WTC11 (cell line): Measurements from ENCODE around the gene ZCWPW1. TPM values are rescaled to one million over a fixed set of nuclear protein-coding genes. Genes with fewer than 3 reads are reported as not detected.

Experiments
- ATAC-seq: fragments of 200-7000 bp; cut with Tn5 transposase; 2 replicates; pipeline ENCODE4 v1.10.0; 2021; ENCODE audit warnings: mild to moderate bottlenecking, moderate library complexity
- CTCF ChIA-PET: fragments of 300-600 bp; sonication (Branson Sonifier 250); formaldehyde crosslinking; loops from one replicate; lab custom pipeline; 2021; ENCODE audit warnings: antibody characterized with exemption; lab: Charles Lee
- POLR2A ChIA-PET: fragments of 350-600 bp; sonication (Branson Sonifier 250); formaldehyde crosslinking; loops from one replicate; lab custom pipeline; 2021; ENCODE audit warnings: antibody characterized with exemption; lab: Charles Lee
- DNase-seq: peaks from one replicate; pipeline ENCODE4 v3.0.0; 2021; ENCODE audit warnings: low spot score
- H3K27ac Mint-ChIP-seq: 2 replicates; pipeline ENCODE4 v1.8.0; 2021; ENCODE audit warnings: mixed read lengths
- H3K27me3 Mint-ChIP-seq: 2 replicates; pipeline ENCODE4 v1.8.0; 2021; ENCODE audit warnings: low read depth, mild to moderate bottlenecking, moderate library complexity, mixed read lengths
- H3K36me3 Mint-ChIP-seq: 2 replicates; pipeline ENCODE4 v1.8.0; 2021; ENCODE audit warnings: mixed read lengths
- H3K4me1 Mint-ChIP-seq: 2 replicates; pipeline ENCODE4 v1.8.0; 2022; ENCODE audit warnings: mixed read lengths
- H3K4me3 Mint-ChIP-seq: 2 replicates; pipeline ENCODE4 v1.8.0; 2021; ENCODE audit warnings: mild to moderate bottlenecking, moderate library complexity, mixed read lengths
- H3K9me3 Mint-ChIP-seq: 2 replicates; pipeline ENCODE4 v1.8.0; 2021; ENCODE audit warnings: mixed read lengths
- ATF2 ChIP-seq: sonication (generic); formaldehyde crosslinking; IDR thresholded peaks from 2 replicates; pipeline ENCODE4 v1.8.1; 2022; ENCODE audit warnings: low read depth, missing genetic modification reagents, borderline replicate concordance
- ELF4 ChIP-seq: sonication (generic); formaldehyde crosslinking; IDR thresholded peaks from 2 replicates; pipeline ENCODE4 v1.8.1; 2022; ENCODE audit warnings: low read depth, mild to moderate bottlenecking, moderate library complexity, missing genetic modification reagents
- ESRRA ChIP-seq: sonication (generic); formaldehyde crosslinking; IDR thresholded peaks from 2 replicates; pipeline ENCODE4 v1.8.1; 2022; ENCODE audit warnings: mild to moderate bottlenecking, missing genetic modification reagents, borderline replicate concordance
- JAZF1 ChIP-seq: fragments of 250-450 bp; sonication (Bioruptor Pico); IDR thresholded peaks from 2 replicates; pipeline ENCODE4 v1.9.0; 2021; ENCODE audit warnings: moderate library complexity, mild to moderate bottlenecking, inconsistent platforms
- MLX ChIP-seq: sonication (generic); formaldehyde crosslinking; IDR thresholded peaks from 2 replicates; pipeline ENCODE4 v1.8.1; 2023; ENCODE audit warnings: mild to moderate bottlenecking, missing genetic modification reagents, moderate library complexity
- MXD4 ChIP-seq: fragments of 250-450 bp; sonication (Bioruptor Pico); IDR thresholded peaks from 2 replicates; pipeline ENCODE4 v1.8.0; 2021; ENCODE audit warnings: mild to moderate bottlenecking, moderate library complexity, borderline replicate concordance
- NR2C2 ChIP-seq: sonication (generic); formaldehyde crosslinking; IDR thresholded peaks from 2 replicates; pipeline ENCODE4 v1.8.0; 2022; ENCODE audit warnings: mild to moderate bottlenecking, missing genetic modification reagents
- PRRX2 ChIP-seq: fragments of 250-450 bp; sonication (Bioruptor Pico); IDR thresholded peaks from 2 replicates; pipeline ENCODE4 v1.8.0; 2021; ENCODE audit warnings: mild to moderate bottlenecking
- SP1 ChIP-seq: sonication (generic); formaldehyde crosslinking; conservative IDR thresholded peaks from 2 replicates; pipeline ENCODE4 v1.8.1; 2022; ENCODE audit warnings: missing genetic modification reagents
- ZBTB21 ChIP-seq: sonication (generic); formaldehyde crosslinking; IDR thresholded peaks from 2 replicates; pipeline ENCODE4 v1.8.1; 2023; ENCODE audit warnings: mild to moderate bottlenecking, missing genetic modification reagents, borderline replicate concordance
- ZBTB43 ChIP-seq: sonication (generic); formaldehyde crosslinking; IDR thresholded peaks from 2 replicates; pipeline ENCODE4 v1.8.1; 2023; ENCODE audit warnings: mild to moderate bottlenecking, missing genetic modification reagents
- ZNF121 ChIP-seq: sonication (generic); formaldehyde crosslinking; IDR thresholded peaks from 2 replicates; pipeline ENCODE4 v1.8.0; 2023; ENCODE audit warnings: missing genetic modification reagents
- ZNF281 ChIP-seq: sonication (generic); formaldehyde crosslinking; IDR thresholded peaks from 2 replicates; pipeline ENCODE4 v1.8.0; 2023; ENCODE audit warnings: mild to moderate bottlenecking, missing genetic modification reagents
- ZNF425 ChIP-seq: fragments of 250-450 bp; sonication (Bioruptor Pico); conservative IDR thresholded peaks from 2 replicates; pipeline ENCODE4 v1.9.0; 2021; ENCODE audit warnings: mild to moderate bottlenecking
- ZNF671 ChIP-seq: fragments of 250-450 bp; sonication (Bioruptor Pico); IDR thresholded peaks from 2 replicates; pipeline ENCODE4 v1.8.0; 2021; ENCODE audit warnings: mild to moderate bottlenecking
- total RNA-seq: library from RNA; stranded (reverse); gene quantifications from 3 replicates; pipeline ENCODE4 v1.2.3, GENCODE V29; 2021
- TF ChIP-seq, protein P1 (sequence below): sonication (generic); formaldehyde crosslinking; IDR thresholded peaks from 2 replicates; pipeline ENCODE4 v1.8.1; 2023; ENCODE audit warnings: mild to moderate bottlenecking, moderate library complexity, missing genetic modification reagents
- TF ChIP-seq, protein P2 (sequence below): sonication (generic); formaldehyde crosslinking; IDR thresholded peaks from 2 replicates; pipeline ENCODE4 v1.8.0; 2022; ENCODE audit warnings: mild to moderate bottlenecking, missing genetic modification reagents
- TF ChIP-seq, protein P3 (sequence below): sonication (generic); formaldehyde crosslinking; conservative IDR thresholded peaks from 2 replicates; pipeline ENCODE4 v1.8.1; 2023; ENCODE audit warnings: mild to moderate bottlenecking, low read depth, missing genetic modification reagents, moderate library complexity

The ZCWPW1 gene
- total RNA-seq, 1 experiment from 2014 or later: 1.4 TPM

DNA sequence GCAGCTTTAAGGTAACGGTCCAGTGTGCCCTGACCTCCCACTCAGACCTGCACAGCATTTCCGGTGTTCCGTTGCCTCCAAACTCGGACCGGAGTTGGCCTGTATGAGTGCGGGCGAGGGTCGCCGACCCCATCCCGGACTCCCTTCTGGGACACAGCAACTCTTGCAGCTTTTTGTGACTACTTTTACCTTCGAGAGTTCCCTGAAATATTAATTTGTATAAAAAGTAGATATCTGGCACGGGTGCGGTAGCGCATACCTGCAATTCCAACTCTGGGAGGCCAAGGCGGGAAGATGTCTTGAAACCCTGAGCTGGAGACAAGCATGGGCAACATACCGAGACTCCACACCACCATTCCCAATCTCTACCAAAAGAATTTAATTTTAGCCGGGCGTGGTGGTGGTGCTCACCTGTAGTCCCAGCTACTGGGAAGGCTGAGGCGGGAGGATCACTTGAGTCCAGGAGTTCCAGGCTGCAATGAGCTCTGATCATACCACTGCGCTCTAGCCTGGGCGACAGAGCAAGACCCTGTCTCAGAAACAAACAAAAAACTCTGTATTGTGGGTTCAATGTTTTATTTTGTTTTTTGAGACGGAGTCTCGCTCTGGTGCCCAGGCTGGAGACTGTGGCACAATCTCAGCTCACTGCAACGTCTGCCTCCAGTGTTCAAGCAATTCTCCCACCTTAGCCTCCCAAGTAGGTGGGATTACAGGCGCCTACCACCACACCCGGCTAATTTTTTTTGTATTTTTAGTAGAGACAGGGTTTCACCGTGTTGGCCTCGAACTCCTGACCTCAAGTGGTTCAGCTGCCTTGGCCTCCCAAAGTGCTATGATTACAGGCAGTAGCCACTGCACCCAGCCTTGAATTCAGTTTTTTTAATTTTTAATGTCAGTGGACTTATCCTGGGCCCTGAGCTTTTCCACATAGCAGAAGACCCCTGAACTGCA, 8.9 kb upstream of the ZCWPW1 start (continued):
- TF ChIP-seq MXD4 (CRISPR knock-in tag) (no peak), NR2C2 (no peak), ESRRA (CRISPR knock-in tag) (no peak)

GRCh38 chr7:100435401-100436304, 7.2 kb upstream of the ZCWPW1 start:
- H3K4me3 Mint-ChIP-seq: peak overlapping the region; percentile 89
- ChIA-PET CTCF (interaction anchor here (1.0 to 2.1 kb wide), 6 partner anchors 14 to 124 kb away, joined by 3 to 16 read pairs (median 4); no protein-coding TSS in a partner anchor), POLR2A (interaction anchor here (0.6 to 3.7 kb wide), 5 partner anchors 8 to 624 kb away, joined by 3 to 13 read pairs (median 6); partner anchors contain the start of gene ZCWPW1)
- peaks cover 27% of the 10 kb centered on the region for H3K36me3 Mint-ChIP-seq
- peak overlapping the region; percentile 58 for H3K27ac Mint-ChIP-seq
- peak; percentile 47 for DNase-seq
- peak; percentile 17 for ATAC-seq
- peaks cover 36% of the 10 kb centered on the region for H3K4me1 Mint-ChIP-seq
- no peaks in the 10 kb centered on the region for H3K27me3 Mint-ChIP-seq
- no peaks in the 10 kb centered on the region for H3K9me3 Mint-ChIP-seq
- TF ChIP-seq MLX (CRISPR knock-in tag) (no peak), ZNF121 (CRISPR knock-in tag) (0 out of 2 replicates have a peak, but pooled peaks have one; percentile 2), SP1 (CRISPR knock-in tag) (no peak), ATF2 (no peak), ZNF281 (CRISPR knock-in tag) (0 out of 2 replicates have a peak, but pooled peaks have one; percentile 22), PRRX2 (CRISPR knock-in tag) (peak; percentile 81), ESRRA (CRISPR knock-in tag) (peak; percentile 81), ELF4 (no peak), ZBTB43 (no peak), ZBTB21 (CRISPR knock-in tag) (no peak), ZNF425 (no peak), ZNF671 (0 out of 2 replicates have a peak, but pooled peaks have one; percentile 47), JAZF1 (CRISPR knock-in tag) (no peak)
- TF ChIP-seq, protein P1, sequence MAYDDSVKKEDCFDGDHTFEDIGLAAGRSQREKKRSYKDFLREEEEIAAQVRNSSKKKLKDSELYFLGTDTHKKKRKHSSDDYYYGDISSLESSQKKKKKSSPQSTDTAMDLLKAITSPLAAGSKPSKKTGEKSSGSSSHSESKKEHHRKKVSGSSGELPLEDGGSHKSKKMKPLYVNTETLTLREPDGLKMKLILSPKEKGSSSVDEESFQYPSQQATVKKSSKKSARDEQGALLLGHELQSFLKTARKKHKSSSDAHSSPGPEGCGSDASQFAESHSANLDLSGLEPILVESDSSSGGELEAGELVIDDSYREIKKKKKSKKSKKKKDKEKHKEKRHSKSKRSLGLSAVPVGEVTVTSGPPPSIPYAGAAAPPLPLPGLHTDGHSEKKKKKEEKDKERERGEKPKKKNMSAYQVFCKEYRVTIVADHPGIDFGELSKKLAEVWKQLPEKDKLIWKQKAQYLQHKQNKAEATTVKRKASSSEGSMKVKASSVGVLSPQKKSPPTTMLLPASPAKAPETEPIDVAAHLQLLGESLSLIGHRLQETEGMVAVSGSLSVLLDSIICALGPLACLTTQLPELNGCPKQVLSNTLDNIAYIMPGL (CRISPR knock-in tag): peak; percentile 59; the same call in 1 of the 2 replicates
- TF ChIP-seq, protein P2, sequence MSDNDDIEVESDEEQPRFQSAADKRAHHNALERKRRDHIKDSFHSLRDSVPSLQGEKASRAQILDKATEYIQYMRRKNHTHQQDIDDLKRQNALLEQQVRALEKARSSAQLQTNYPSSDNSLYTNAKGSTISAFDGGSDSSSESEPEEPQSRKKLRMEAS (CRISPR knock-in tag): peak; percentile 64; the same call in 1 of the 2 replicates
- TF ChIP-seq, protein P3, sequence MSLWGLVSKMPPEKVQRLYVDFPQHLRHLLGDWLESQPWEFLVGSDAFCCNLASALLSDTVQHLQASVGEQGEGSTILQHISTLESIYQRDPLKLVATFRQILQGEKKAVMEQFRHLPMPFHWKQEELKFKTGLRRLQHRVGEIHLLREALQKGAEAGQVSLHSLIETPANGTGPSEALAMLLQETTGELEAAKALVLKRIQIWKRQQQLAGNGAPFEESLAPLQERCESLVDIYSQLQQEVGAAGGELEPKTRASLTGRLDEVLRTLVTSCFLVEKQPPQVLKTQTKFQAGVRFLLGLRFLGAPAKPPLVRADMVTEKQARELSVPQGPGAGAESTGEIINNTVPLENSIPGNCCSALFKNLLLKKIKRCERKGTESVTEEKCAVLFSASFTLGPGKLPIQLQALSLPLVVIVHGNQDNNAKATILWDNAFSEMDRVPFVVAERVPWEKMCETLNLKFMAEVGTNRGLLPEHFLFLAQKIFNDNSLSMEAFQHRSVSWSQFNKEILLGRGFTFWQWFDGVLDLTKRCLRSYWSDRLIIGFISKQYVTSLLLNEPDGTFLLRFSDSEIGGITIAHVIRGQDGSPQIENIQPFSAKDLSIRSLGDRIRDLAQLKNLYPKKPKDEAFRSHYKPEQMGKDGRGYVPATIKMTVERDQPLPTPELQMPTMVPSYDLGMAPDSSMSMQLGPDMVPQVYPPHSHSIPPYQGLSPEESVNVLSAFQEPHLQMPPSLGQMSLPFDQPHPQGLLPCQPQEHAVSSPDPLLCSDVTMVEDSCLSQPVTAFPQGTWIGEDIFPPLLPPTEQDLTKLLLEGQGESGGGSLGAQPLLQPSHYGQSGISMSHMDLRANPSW (CRISPR knock-in tag): no peak
